IPS DF 4.7 (cell line): ENCODE results near the gene STOM.
"Not testable (repeated sequence)": the region's sequence is repeated elsewhere in the genome, so short reads cannot be mapped to it uniquely, and the experiment has no call there.

Source experiments
- DNase-seq: peaks from one replicate; pipeline ENCODE4 v3.0.0-alpha.2; 2013; ENCODE audit warnings: low spot score; ENCODE audit errors: extremely low read depth

The STOM gene

GRCh38 chr9:121301881-121302286 lies 68.2 kb downstream of the STOM start:
- no peak for DNase-seq

- no peak for DNase-seq
Observed at GRCh38 chr9:121300283-121301119, 69.5 kb downstream of the STOM start.

- DNase-seq, result no peak
Observed at GRCh38 chr9:121299467-121300282, 70.4 kb downstream of the STOM start.

- DNase-seq, result no peak
Observed at GRCh38 chr9:121298689-121299466, 71.2 kb downstream of the STOM start.

GRCh38 chr9:121298016-121298538 lies 72.0 kb downstream of the STOM start:
- DNase-seq, result no peak

GRCh38 chr9:121297389-121297788 lies 72.7 kb downstream of the STOM start:
- DNase-seq, result no peak

GRCh38 chr9:121296213-121297127 lies 73.6 kb downstream of the STOM start:
- DNase-seq, result no peak

GRCh38 chr9:121295662-121296191 lies 74.3 kb downstream of the STOM start:
- no peak for DNase-seq

GRCh38 chr9:121294866-121295661 lies 75.0 kb downstream of the STOM start:
- DNase-seq, result no peak

- no peak for DNase-seq
Observed at GRCh38 chr9:121294151-121294743, 75.8 kb downstream of the STOM start.

GRCh38 chr9:121292801-121293241 lies 77.2 kb downstream of the STOM start:
- DNase-seq, result no peak

GRCh38 chr9:121292051-121292450 lies 78.0 kb downstream of the STOM start:
- no peak for DNase-seq

GRCh38 chr9:121291536-121291935 lies 78.5 kb downstream of the STOM start:
- DNase-seq, result not testable (repeated sequence)

GRCh38 chr9:121289772-121290370 lies 80.2 kb downstream of the STOM start:
- no peak for DNase-seq

- DNase-seq, result no peak
Observed at GRCh38 chr9:121289026-121289771, 80.9 kb downstream of the STOM start.
